Stimulated activated naive CD4-positive, alpha-beta T cell (primary cell): ENCODE data around the gene SNX5.

Source experiments
- DNase-seq, 6 experiments: peaks; one replicate each; lab custom pipeline; 2025; lab: John Stamatoyannopoulos, UW

Gene SNX5

DNA sequence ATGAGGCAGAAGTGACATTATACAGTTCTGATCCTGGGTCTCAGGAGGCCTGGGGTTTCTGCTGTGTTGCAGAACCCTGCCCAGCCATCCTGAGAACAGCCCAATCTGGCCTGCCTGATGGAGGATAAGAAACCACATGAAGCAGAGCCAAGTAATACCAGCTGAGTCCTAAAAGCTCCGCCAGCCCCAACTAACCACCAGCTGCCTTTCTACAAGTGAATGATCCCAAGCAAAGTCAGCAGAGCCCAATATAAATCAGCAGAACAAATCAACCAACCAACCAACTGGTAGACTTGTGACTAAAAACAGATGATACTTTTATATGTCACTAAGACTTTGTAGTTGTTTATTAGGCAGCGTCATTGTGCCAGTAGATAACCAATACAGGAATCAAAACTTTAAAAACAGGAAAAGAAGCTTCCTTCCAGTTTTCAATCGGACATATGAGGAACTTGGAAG lies 52.1 kb downstream of the SNX5 start:
- DNase-seq = no peak

DNA sequence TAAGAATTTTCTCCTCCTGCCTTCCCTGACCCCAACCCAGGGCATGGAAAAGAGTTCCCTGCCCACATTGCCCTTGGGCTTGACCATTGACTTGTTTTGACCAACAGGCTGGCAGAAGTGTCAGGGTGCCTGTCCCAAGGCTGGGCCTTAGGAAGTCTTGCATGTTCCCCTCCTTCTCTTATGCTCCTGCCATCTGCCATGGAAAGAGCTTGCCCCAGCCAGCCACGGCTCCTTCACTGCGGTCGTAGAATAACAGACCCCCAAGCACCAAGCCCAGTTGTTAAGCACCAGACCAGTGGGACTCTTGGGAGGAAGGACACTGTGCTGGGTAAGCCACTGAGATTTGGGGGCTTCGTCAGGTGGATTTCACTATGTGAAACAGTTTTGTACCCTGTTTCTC lies 53.6 kb downstream of the SNX5 start:
- no peak for DNase-seq

DNA sequence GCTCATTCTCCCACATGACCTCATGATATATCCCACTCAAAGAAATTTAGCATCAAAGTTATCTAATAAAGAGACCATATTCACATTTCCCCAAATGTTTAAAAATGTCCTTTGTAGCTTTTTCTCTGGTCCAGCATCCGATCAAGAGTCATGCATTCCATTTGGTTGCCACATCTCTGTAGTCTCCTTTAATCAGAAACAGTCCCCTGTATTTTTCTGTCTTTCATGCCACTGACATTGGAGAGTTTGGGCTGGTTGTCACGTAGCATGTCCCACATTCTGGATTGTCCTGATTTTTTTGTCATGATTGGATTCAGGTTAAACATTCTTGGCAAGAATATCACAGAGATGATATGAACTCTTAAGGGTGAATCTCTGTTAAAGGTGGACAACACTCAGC lies 55.7 kb downstream of the SNX5 start:
- no peak for DNase-seq

- DNase-seq = no peak
These were observed 56.7 kb downstream of the SNX5 start for GRCh38 chr20:17911927-17912326.

DNA sequence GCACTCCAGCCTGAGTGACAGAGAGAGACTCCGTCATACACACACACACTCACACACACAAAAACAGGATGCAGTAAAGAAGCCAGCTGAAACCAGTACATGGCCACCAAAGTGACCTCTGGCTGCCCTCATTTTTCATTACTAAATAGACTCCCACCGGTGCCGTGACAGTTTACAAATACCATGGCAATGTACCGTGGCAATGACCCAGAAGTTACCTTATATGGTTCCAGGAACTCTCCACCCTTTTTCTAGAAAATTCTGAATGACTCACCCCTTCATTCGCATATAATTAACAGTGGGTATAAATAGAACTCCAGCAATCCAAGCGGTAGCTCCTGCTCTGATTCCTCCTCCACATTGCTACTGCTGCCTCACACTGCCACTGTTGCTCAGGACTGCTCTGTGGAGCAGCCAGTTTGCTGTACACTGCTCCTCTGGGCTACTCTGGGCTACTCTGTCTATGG lies 57.7 kb downstream of the SNX5 start:
- no peak for DNase-seq

DNA sequence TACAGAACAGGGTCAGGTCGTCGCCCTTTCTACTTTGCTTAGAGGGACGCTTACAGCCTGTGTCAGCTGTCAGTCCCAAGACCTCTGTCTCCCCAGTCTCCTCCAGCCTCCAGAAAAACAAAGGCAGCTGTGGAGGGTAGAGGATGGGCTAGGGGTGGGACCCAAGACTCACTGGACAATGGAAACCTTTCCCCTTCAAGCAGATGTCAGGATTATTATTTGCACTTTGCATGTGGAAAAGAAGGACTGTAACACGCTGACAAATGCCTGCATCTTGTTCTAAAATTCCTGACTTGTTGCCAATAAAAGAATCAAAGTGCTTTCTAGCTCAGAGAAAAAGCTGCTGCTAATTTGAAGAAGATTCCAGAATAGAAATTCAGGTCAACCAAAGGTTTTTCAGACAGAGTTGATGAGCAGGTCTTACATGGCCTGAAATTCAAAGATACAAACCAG lies 58.7 kb downstream of the SNX5 start:
- DNase-seq = no peak

- no peak for DNase-seq
These were observed 63.0 kb downstream of the SNX5 start for GRCh38 chr20:17905544-17905943.

GRCh38 chr20:17904027-17904426 lies 64.6 kb downstream of the SNX5 start:
- no peak for DNase-seq

DNA sequence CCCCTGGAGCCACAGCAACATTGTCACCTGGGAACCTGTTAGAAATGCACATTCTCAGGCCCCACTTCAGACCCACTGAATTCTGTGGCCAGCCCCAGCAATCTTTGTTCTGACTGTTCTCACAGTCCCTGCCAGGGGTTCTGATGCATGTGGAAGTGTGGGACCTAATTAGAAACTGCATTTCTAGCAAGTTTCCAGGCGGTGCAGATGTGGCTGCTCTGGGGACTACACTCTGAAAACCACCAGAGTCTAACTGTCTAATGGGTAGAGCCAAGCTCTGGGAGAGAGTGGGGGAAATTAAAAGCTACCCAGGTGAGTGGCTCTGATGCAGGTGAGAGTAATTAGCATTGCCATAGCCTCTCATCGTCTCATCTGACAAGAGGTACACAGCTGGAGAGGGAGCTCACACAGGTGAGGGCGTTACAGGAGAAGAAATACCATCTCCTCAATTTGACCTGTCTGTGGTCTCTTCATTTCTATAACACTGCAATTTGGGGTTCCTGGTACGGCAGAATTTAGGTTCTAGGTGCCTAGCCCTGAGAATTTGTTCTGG lies 66.0 kb downstream of the SNX5 start:
- no peak for DNase-seq

DNA sequence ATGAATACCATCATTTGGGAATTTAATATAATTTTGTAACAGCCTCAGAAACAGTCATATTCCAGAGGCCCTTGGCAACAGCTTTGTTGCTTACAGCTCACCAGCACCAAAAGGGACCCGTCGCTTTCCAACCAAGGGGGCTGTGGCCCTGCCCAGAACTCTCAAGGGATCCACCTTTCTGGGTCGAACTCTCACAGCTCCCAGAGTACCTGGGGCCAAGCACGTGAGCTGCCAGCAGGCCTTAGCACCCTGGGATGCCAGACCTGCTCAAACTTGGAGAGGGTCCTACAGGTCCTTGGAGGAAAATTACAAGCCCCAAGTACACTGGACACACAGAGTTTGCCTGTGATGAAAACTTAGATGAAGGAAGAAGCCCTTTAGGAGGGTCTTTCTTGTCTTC lies 66.6 kb downstream of the SNX5 start:
- DNase-seq = no peak

GRCh38 chr20:17898548-17898994 lies 70.0 kb downstream of the SNX5 start:
- peak; percentile 14 to 60 (median 26) for DNase-seq

DNA sequence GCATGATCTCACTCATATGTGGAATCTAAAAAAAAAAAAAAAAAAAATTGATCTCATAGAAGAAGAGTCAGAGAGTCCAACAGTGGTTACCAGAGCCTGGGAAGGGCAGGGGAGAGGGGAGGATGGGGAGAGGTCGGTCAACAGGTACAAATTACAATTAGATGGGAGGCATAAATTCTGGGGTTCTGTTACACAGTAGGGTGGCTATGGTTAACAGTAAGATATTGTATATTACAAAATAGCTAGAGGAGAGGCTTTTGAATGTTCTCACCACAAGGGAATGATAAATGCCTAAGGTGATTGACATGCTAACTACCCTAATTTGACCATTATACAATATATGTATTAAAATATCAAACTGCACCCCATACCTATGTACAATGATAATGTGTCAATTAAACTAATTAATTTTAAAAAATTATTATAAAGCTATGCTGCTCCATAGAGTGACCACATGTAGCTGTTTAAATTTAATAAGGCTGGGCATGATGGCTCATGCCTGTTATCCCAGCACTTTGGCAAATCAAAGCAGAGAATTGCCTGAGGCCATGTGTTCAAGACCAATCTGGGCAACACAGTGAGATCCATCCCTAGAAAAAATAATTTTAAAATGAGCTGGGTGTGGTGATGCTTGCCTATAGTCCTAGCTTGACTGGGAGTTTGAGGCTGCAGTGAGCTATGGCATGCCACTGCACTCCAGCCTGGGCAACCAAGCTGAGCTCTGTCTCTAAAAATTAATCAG lies 70.9 kb downstream of the SNX5 start:
- no peak for DNase-seq

GRCh38 chr20:17896771-17897369 lies 71.7 kb downstream of the SNX5 start:
- DNase-seq = no peak

GRCh38 chr20:17896193-17896723 lies 72.3 kb downstream of the SNX5 start:
- no peak for DNase-seq

DNA sequence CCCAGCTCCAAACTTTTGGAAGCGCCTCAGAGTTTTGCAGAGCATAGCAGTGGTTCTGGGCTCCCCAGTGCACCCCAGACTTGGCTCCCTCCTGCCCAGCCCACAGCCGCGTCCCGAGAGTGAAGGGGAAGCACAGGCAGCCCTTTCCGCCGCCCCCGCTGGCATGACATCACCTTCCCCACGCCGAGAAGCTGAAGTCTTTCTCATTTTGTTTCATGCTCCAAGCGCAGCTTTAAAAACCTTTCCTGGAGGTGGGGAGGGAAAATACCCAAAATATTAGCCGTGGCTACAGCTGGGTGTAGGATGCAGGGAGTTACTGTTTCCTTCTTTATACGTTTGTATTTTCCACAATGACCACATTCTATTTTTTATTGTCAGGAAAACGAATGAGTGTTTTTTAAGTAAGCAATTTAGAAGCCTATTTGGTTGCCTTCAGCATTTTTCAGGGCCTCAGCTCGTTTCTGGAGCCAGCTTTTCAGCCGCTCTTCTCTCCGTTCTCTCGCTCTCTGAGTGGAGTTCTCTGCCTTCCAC lies 72.9 kb downstream of the SNX5 start:
- DNase-seq = no peak

DNA sequence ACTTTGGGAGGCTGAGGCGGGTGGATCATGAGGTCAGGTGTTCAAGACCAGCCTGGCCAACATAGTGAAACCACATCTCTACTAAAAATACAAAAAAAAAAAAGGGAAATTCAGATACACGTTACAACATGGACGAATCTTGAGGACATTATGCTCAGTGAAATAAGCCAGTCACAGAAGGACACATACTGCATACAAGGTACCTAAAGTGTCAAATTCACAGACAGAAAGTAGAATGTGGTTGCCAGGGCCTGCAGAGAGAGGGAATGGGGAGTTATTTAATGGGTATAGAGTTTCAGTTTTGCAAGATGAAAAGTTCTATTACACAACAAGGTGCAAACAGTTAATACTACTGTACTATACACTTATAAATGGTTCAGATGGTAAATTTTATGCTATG lies 75.1 kb downstream of the SNX5 start:
- no peak for DNase-seq

- DNase-seq = no peak
These were observed 76.2 kb downstream of the SNX5 start for GRCh38 chr20:17892189-17892938.
